T-helper 2 cell treated with Interferon-gamma antibody and Interleukin-4, amounts not matched to agents 5 μg/mL and 100 μg/mL, for 36 hours (primary cell): ENCODE measurements around the gene IGSF9.

Experiments used
- DNase-seq: peaks from one replicate; pipeline ENCODE4 v3.0.0; 2021; ENCODE audit warnings: low spot score
- H3K27ac Mint-ChIP-seq: one replicate; pipeline ENCODE4 v1.8.0; 2021; ENCODE audit warnings: mild to moderate bottlenecking, mixed read lengths
- H3K27me3 Mint-ChIP-seq: one replicate; pipeline ENCODE4 v1.8.0; 2021; ENCODE audit warnings: low read depth, mixed read lengths
- H3K36me3 Mint-ChIP-seq: one replicate; pipeline ENCODE4 v1.8.0; 2021; ENCODE audit warnings: low read depth, mixed read lengths
- H3K4me1 Mint-ChIP-seq: one replicate; pipeline ENCODE4 v1.8.0; 2021; ENCODE audit warnings: low read depth, mixed read lengths
- H3K4me3 Mint-ChIP-seq: one replicate; pipeline ENCODE4 v1.8.0; 2022; ENCODE audit warnings: mild to moderate bottlenecking, moderate library complexity, mixed read lengths
- H3K9me3 Mint-ChIP-seq: one replicate; pipeline ENCODE4 v1.8.0; 2021; ENCODE audit warnings: mixed read lengths

IGSF9 gene

DNA sequence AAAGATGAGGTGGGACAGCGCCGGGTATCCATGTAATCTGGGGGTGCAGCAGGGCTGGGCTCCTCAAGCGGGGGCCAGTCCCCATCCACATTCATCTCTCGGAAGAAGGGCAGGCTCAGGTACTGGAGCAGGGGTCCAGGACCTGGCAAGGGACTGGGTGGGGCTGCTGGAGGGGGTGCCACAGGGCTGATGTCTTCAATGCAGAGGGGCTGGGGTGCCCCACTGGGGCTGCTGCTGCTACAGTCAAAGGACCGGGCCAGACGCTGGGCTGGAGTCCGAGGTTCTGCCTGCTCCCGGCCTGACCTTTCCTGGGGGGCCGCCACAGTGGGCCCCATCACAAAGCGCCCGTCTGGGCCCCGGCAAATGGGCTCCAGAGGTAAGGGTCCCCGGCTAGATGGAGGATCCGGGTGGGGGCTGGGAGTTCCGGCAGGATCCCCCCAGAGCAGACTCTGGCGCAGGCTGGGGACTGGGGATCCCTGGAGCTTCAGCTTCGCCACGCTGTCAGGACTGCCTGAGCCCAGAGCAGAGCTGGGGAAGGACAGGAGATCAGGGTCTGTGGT, 16.8 kb downstream of the IGSF9 start:
- H3K4me3 Mint-ChIP-seq: no peak overlapping the region
- peaks cover 18% of the 10 kb centered on the region for H3K4me1 Mint-ChIP-seq
- H3K27me3 Mint-ChIP-seq: peaks cover under 1% of the 10 kb centered on the region
- H3K27ac Mint-ChIP-seq: no peak overlapping the region
- H3K9me3 Mint-ChIP-seq: no peaks in the 10 kb centered on the region
- peaks cover 7% of the 10 kb centered on the region for H3K36me3 Mint-ChIP-seq
- no peak for DNase-seq

DNA sequence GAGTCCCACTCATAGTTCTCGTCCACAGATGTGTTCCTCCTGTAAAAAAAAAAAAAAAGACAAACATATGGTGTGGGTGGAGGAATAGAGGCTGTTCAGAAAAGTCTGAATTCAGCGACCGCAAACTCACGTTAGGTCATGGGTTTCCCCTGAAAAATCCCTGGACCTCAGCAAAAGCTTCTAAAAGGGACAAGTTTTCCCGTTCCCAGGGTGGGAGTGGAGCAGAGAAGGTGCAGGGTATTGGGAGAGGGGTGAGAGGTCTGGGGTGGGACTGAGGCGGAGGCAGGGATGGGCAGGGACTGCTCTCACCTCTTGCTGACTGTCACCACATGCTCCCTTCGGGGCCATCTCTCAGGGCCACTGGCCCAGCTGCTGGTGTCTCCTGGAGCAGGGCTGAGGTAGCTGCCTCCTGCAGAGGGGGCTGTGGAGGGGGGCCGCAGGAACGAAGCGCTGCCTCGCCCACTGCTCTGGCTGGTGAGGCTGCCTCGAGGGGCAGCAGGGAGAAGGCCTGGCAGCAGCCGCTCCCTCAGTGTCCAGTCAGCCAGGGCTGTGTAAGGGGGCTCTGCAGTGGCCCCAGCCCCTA, 17.5 kb downstream of the IGSF9 start:
- H3K4me3 Mint-ChIP-seq: no peak overlapping the region
- no peak overlapping the region for H3K27ac Mint-ChIP-seq
- no peaks in the 10 kb centered on the region for H3K9me3 Mint-ChIP-seq
- DNase-seq: no peak
- H3K36me3 Mint-ChIP-seq: peaks cover 12% of the 10 kb centered on the region
- H3K27me3 Mint-ChIP-seq: no peaks in the 10 kb centered on the region
- peaks cover 20% of the 10 kb centered on the region for H3K4me1 Mint-ChIP-seq

DNA sequence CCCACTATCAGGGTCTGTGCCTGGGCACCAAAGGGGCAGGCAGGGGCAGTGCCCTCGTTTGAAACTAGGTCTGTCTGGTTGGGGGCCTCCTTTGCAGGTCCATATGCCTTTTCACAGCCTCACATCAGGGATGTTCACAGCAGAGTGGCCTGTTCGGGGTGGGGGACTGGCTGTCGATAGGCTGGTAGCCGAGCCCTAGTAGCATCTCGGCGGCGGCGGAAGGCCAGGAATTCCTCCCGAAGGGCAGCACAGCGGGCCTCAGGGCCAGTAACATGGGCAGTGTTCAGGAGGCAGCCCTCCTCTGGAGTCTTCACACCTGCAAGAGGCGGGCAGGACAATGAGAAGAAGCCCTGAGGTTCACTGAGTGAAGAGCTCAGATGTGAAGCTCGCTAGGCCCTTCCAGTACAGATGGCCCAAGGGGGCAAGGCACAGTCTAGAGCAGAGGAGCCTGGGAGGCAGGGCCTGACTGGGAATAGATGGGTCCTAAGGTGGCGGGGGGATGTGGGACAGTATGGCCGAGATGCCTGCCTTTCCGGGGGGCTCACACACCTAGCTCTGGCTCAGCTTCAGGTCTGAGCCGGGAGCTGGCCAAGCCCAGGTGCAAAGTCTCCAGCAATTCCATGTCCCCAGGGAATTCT, 18.1 kb downstream of the IGSF9 start:
- Mint-ChIP-seq H3K4me3 (no peak overlapping the region), H3K9me3 (no peaks in the 10 kb centered on the region), H3K36me3 (peaks cover 14% of the 10 kb centered on the region), H3K27ac (no peak overlapping the region), H3K27me3 (no peaks in the 10 kb centered on the region), H3K4me1 (peaks cover 23% of the 10 kb centered on the region)
- DNase-seq: no peak

DNA sequence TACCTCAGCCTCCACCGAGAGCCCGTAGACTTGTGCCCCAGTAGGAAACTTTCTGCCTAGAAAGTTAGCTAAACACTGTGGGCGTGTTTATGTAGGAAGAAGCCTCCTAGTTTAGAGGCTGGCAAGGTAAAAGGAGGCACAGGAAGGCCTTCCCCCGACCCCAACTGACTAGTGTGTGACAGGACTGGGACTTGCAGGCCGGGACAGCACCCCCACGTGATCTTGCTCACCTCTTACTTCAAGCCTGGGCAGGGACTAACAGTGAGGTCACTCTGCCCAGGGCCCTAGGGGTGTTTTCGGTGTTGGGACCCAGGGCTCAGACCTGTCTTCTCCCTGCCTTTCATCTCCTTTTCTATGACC, 19.7 kb downstream of the IGSF9 start:
- Mint-ChIP-seq H3K27me3 (no peaks in the 10 kb centered on the region), H3K27ac (peak overlapping the region; percentile 95), H3K4me1 (peaks cover 38% of the 10 kb centered on the region), H3K4me3 (peak overlapping the region; percentile 98), H3K36me3 (peaks cover 27% of the 10 kb centered on the region), H3K9me3 (no peaks in the 10 kb centered on the region)
- DNase-seq: no peak

DNA sequence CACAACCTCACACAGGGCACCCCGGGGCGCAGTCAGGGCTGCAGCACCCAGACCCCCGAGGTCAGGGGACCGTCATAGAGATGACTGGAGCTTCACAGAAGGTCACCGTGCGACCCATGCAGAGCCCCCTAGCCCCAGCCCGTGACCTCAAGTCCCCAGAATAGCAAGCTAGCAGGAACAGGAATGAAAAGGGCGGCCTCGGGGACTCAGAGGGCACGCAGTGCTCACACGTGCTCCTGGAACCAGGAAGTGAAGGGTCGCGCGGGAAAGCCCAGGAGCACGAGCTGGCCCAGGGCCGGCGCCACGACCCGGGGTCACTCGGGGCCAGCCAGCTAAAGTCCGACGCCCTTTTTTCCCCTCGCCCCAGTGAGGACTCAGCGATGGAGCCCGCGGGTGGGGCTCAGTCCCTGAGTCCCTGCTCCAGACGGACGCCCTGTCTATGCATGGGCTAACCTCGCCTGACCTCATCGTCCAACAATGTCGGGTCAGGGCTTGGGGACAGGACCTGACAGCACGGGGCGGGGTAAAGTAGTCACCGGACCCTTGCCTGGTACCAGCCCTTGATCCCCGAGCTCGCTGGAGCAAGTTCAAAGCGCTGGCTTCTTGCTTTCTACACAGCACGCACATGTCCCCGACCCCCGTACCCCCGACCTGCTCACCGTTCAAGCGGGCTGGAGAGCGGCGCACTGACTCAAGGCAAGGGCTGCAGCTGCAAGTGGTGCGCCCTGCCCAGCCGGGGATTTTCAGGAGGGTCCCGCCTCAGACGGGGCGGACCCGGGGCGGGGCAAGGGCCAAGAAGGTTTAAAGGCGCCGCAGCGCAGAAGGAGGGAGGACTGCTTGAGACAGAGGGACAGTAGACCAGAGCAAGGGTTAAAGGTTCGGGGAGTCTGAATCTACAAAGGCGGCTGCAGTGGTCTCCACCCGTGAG, 20.4 kb downstream of the IGSF9 start, which contains the start of gene TAGLN2:
Gene TAGLN2, minus strand, starts transcription at position 717 of the 928 bp plus-strand sequence. CDS start 4,998 bp downstream, outside the sequence.
- Mint-ChIP-seq H3K4me1 (peaks cover 39% of the 10 kb centered on the region), H3K9me3 (no peaks in the 10 kb centered on the region), H3K36me3 (peaks cover 34% of the 10 kb centered on the region), H3K27me3 (no peaks in the 10 kb centered on the region), H3K4me3 (peak within 1 kb of the TSS; percentile 98), H3K27ac (peak within 1 kb of the TSS; percentile 99)
- DNase-seq: peak; percentile 91

DNA sequence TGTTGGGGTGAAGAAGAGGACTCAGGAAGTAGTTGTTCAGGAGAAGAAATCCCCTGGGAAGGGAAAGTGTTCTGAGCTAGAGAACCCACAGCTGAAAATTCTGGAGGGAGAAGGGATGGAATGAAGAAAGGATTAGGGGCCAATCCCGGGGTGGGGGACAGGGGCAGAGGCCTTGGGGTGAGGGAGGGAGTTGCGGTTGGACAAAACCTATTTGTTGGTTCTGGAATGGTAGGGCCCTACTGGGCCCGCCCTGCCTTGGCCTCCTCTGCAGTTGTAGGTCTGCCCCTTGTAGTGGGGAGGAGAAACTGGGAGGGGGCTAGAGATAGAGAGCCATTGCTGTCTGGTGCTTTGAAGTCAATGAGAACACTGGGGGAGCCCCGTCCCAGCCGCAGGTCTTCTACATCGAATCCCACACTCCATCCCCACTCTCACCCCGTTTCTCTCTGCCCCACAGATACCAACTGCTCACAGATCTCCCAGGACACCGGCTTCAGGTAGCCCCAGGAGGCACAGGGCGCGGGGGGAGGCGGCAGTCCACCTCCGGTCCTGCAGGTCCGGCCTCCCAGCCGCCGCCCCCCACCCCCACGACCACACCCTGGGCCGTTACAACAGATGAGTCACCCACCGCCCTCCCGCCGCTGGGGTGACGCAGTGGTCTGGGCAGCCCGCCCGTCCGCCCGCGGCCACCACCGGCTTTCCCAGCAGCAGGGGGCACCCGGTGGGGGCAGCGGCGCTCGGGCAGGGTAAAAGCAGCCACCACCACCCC, 21.2 kb downstream of the IGSF9 start:
- peak; percentile 78 for DNase-seq
- H3K27ac Mint-ChIP-seq: peak overlapping the region; percentile 99
- H3K36me3 Mint-ChIP-seq: peaks cover 42% of the 10 kb centered on the region
- H3K27me3 Mint-ChIP-seq: no peaks in the 10 kb centered on the region
- peak overlapping the region; percentile 98 for H3K4me3 Mint-ChIP-seq
- H3K9me3 Mint-ChIP-seq: no peaks in the 10 kb centered on the region
- peaks cover 46% of the 10 kb centered on the region for H3K4me1 Mint-ChIP-seq

DNA sequence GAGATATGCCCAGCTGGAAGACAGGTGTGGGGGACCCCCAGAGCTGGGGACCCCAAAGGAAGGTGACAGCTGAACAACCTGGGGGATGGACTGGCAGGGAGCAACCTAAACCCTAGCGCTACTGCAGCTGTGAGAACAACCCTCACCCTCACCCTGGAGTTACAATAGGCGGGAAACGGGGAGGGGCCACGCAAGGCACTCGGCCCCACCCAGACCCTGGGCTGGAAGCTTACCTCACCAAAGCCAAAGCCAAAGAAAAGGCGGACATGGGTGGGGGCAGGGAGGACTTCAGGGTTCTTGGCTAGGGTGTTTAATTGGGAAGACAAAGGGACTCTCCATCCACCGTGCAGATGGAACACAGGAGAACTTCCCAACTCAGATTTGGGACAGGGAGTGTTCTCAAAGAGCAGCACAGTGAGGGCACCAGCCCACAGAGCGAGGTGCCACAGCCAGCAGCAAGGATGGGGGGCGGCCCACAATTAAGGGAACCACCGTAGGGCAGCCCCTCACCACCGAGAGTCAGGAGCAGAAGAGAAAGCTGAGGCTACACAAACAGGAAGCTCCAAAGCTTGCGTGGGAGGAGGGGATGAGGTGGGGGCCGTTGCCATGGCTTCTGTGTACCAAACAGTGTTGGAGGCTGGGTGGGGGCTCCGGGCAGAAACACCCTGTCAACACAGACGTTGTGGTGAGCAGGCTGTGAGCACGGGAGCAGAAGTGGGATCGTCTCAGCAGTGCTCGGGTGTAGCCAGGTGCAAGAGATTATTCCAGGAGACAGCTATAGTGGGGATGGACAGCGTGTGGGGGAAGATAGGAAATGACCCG, 22.0 kb downstream of the IGSF9 start:
- Mint-ChIP-seq H3K4me3 (peak overlapping the region; percentile 98), H3K27ac (peak overlapping the region; percentile 99), H3K9me3 (no peaks in the 10 kb centered on the region), H3K4me1 (peaks cover 47% of the 10 kb centered on the region), H3K27me3 (no peaks in the 10 kb centered on the region), H3K36me3 (peaks cover 48% of the 10 kb centered on the region)
- peak; percentile 86 for DNase-seq

DNA sequence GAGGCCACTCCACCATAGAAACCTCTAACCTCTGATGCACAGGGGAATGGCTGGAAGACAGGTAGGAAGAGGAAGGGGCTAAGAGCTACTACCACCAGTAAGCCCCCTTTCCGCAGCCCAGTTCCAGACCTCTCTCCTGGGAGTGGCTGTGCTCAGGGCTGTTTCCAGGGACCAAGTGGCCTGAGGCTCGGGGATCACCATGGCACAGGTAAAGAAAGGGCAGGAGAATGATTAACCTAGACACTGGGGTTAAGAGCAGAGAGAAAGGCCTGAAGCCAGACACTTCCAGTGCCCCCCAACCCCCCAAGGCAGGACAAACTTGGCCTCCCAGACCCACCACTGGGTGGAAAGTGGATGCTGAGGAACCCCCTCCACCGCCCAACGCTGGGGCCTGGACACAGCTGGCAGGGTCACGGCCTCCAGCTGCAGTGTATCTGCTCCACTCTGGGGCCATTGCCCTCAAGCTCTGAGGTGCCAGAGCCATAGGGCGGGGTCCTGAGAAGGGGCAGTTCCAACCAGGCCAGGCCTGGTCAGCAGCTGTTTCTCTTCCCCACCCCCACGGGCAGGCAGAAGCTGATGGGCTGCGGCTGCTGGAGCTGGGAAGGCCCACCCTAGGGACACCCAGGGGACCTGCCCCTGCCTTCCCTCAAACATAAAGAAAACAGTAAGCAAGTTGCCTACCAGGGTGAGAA, 22.8 kb downstream of the IGSF9 start:
- H3K9me3 Mint-ChIP-seq: no peaks in the 10 kb centered on the region
- peak overlapping the region; percentile 99 for H3K27ac Mint-ChIP-seq
- DNase-seq: no peak
- peak overlapping the region; percentile 98 for H3K4me3 Mint-ChIP-seq
- H3K4me1 Mint-ChIP-seq: peaks cover 55% of the 10 kb centered on the region
- H3K27me3 Mint-ChIP-seq: no peaks in the 10 kb centered on the region
- H3K36me3 Mint-ChIP-seq: peaks cover 56% of the 10 kb centered on the region

DNA sequence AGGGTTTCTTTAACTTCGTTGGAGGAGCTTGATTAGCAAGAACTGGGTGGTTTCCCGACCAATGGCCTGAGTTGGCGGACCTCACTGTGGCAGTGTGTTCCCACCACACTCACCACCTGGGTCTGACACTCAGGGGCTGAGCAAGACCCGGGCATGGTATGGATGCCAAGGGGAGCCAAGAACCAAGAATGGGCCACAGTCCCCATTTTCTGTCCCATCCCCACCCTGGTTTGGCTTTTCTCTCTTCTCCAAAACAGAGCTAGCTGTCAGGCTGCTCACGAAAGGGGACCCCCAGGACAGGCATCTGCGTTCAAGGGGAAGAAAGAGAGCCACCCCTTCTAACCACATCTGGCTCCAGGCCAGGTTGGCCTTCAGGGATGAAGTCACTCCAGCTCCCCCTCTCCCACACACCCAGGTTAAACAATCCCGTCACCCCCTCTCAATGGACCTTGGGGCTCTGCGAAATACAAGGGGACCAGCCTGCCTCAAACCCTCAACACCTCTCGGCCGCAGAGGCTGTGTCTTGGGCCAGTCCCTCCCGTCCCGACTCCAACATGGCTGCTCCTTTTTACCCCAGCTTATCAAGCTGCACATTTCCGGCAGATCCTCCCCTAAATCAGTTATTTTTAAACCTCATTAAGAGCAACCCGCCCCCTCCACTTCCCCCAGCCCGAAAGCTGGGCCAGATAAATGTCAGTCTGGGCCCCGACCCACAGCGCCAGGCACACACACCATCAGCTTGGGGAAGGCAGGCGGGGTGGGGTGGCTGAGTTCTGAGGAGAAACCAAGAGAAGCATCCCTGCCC, 23.5 kb downstream of the IGSF9 start:
- H3K4me3 Mint-ChIP-seq: peak overlapping the region; percentile 98
- peaks cover 57% of the 10 kb centered on the region for H3K4me1 Mint-ChIP-seq
- H3K9me3 Mint-ChIP-seq: no peaks in the 10 kb centered on the region
- peak overlapping the region; percentile 99 for H3K27ac Mint-ChIP-seq
- DNase-seq: no peak
- H3K36me3 Mint-ChIP-seq: peaks cover 61% of the 10 kb centered on the region
- H3K27me3 Mint-ChIP-seq: no peaks in the 10 kb centered on the region

DNA sequence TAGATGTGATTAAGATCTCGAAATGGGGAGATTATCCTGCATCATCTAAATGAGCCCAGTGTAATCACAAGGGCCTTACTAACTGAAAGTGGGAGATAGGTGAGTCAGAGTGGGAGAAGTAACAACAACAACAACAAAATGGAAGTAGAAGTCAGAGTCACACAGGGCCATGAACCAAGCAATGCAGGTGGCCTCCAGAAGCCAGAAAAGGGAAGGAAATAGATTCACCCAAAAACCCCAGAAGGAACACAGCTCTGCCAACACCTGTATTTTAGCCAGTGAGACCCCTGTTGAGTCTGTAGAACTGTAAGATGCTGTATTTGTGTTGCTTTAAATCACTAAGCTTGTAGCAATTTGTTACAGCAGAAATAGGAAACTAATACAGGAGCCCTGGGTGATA, 24.2 kb downstream of the IGSF9 start:
- Mint-ChIP-seq H3K9me3 (no peaks in the 10 kb centered on the region), H3K27me3 (no peaks in the 10 kb centered on the region), H3K4me3 (peak overlapping the region; percentile 98), H3K36me3 (peaks cover 66% of the 10 kb centered on the region), H3K4me1 (peaks cover 56% of the 10 kb centered on the region), H3K27ac (peak overlapping the region; percentile 99)
- peak; percentile 28 for DNase-seq

DNA sequence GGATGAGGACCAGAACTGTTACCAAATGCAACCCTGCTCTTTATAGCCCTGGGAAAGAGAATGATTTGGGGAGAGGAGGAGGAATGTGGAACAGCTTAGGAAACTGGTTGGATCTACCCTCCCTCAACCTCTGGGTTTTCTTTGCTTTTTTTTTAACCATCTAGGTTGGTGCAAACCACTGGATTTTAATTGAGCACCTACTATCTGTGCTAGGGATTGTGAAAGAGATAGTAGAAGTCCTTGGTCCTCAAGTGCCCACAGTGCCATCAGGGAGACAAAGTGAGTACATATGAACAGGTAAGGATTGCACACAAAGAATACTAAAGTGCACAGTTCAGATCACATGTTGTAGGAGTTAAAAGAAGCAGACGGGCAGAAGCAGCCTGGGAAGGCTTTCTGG, 24.8 kb downstream of the IGSF9 start:
- peak overlapping the region; percentile 98 for H3K4me3 Mint-ChIP-seq
- no peak for DNase-seq

DNA sequence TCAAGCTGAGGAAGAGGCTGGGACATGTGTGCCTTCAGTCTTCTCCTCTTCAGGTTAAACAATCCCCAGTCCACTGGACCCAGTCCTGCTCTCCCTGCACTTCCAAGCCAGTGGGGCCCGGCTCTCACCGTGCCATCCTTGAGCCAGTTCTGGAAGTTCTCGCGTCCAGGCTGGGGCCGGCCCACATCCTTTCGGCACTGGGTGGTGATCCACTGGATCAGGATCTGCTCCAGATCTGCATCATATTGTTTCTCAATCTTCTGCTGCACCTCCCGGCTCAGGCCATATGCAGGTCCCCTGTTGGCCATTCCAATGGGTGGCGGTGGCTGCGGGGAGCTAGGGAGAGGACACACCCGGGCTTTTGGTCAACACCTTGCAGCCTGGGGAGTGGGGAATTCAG, 25.2 kb downstream of the IGSF9 start:
- Mint-ChIP-seq H3K27me3 (no peaks in the 10 kb centered on the region), H3K27ac (peak overlapping the region; percentile 22), H3K4me1 (peaks cover 48% of the 10 kb centered on the region), H3K4me3 (peak overlapping the region; percentile 98), H3K9me3 (no peaks in the 10 kb centered on the region), H3K36me3 (peaks cover 72% of the 10 kb centered on the region)
- no peak for DNase-seq

More for the DNA sequence above, 24.8 kb downstream of the IGSF9 start:
- Mint-ChIP-seq H3K4me1 (peaks cover 50% of the 10 kb centered on the region), H3K36me3 (peaks cover 72% of the 10 kb centered on the region), H3K27me3 (no peaks in the 10 kb centered on the region), H3K9me3 (no peaks in the 10 kb centered on the region), H3K27ac (peak overlapping the region; percentile 99)
